COLO668 (cell line): ENCODE data around the gene CIB2.
"Not testable (repeated sequence)": the region's sequence is repeated elsewhere in the genome, so short reads cannot be mapped to it uniquely, and the experiment has no call there.

Experiments used
- DNase-seq: peaks from one replicate; lab custom pipeline; 2025; ENCODE audit not compliant: unreplicated experiment; lab: John Stamatoyannopoulos, UW

CIB2 gene

GRCh38 chr15:78131295-78132061 is at the start of gene CIB2:
Gene CIB2 (minus strand): TSS chr15:78131445. CDS start chr15:78131215, 230 bp downstream.
- peak; percentile 81 for DNase-seq

- DNase-seq: no peak
These were observed 48.7 kb upstream of the CIB2 start for GRCh38 chr15:78179906-78180305.

GRCh38 chr15:78179286-78179840 is 48.1 kb upstream of the CIB2 start:
- DNase-seq: no peak

GRCh38 chr15:78178064-78178463 is 46.8 kb upstream of the CIB2 start:
- peak; percentile 4 for DNase-seq

GRCh38 chr15:78177447-78177873 is 46.2 kb upstream of the CIB2 start:
- DNase-seq: peak; percentile 26

GRCh38 chr15:78175330-78175729 is 44.1 kb upstream of the CIB2 start:
- no peak for DNase-seq

GRCh38 chr15:78174401-78174800 is 43.2 kb upstream of the CIB2 start:
- no peak for DNase-seq

- DNase-seq: no peak
These were observed 40.7 kb upstream of the CIB2 start for GRCh38 chr15:78171864-78172472.

- no peak for DNase-seq
These were observed 39.9 kb upstream of the CIB2 start for GRCh38 chr15:78170848-78171773.

GRCh38 chr15:78168608-78169007 is 37.4 kb upstream of the CIB2 start:
- DNase-seq: no peak

- DNase-seq: peak; percentile 32
These were observed 36.1 kb upstream of the CIB2 start for GRCh38 chr15:78167227-78167888.

- no peak for DNase-seq
These were observed 32.8 kb upstream of the CIB2 start for GRCh38 chr15:78164010-78164409.

GRCh38 chr15:78162038-78162437 is 30.8 kb upstream of the CIB2 start:
- no peak for DNase-seq

GRCh38 chr15:78159395-78159794 is 28.1 kb upstream of the CIB2 start:
- no peak for DNase-seq

GRCh38 chr15:78157203-78157602 is 26.0 kb upstream of the CIB2 start:
- no peak for DNase-seq

- no peak for DNase-seq
These were observed 25.4 kb upstream of the CIB2 start for GRCh38 chr15:78156653-78157052.

GRCh38 chr15:78155355-78155939 is 24.2 kb upstream of the CIB2 start:
- DNase-seq: no peak

GRCh38 chr15:78154955-78155354 is 23.7 kb upstream of the CIB2 start:
- DNase-seq: no peak

GRCh38 chr15:78151075-78151474 is 19.8 kb upstream of the CIB2 start:
- DNase-seq: not testable (repeated sequence)
